Lower lobe of right lung (tissue), 2 donors: ENCODE measurements around the gene PRKCZ. TPM values are rescaled to one million over a fixed set of nuclear protein-coding genes. Genes with fewer than 3 reads are reported as not detected.

Experiments
- ATAC-seq, 2 donors: fragments of 200-7000 bp; cut with Tn5 transposase; one replicate each; pipeline ENCODE4 v1.9.1; 2020 to 2022; ENCODE audit warnings: mild to moderate bottlenecking in 2 of 2, moderate library complexity in 2 of 2
- DNase-seq: peaks from one replicate; pipeline ENCODE4 v3.0.0-alpha.2; 2020
- H3K27ac ChIP-seq: fragments of 200-600 bp; one replicate; pipeline ENCODE4 v1.8.0; 2022
- H3K27me3 ChIP-seq: fragments of 200-600 bp; one replicate; pipeline ENCODE4 v1.8.0; 2022; ENCODE audit warnings: low read depth
- H3K36me3 ChIP-seq: fragments of 200-600 bp; one replicate; pipeline ENCODE4 v1.8.0; 2022; ENCODE audit warnings: mild to moderate bottlenecking
- H3K4me1 ChIP-seq: fragments of 200-600 bp; one replicate; pipeline ENCODE4 v1.8.0; 2022
- H3K4me3 ChIP-seq: fragments of 200-600 bp; one replicate; pipeline ENCODE4 v1.8.0; 2022; ENCODE audit warnings: mild to moderate bottlenecking
- H3K9me3 ChIP-seq: fragments of 200-600 bp; one replicate; pipeline ENCODE4 v1.8.0; 2022
- intact Hi-C: fragments of 100-400 bp; cut with DNase I; formaldehyde crosslinking; loops from one replicate; pipeline ENCODE4 v1.11.0; 2022
- total RNA-seq: library from RNA; stranded (reverse); fragmentation: NEBNext Ultra II Directional; extraction: Animal tissue kit (Norgen Biotek cat#: 25700); gene quantifications from one replicate; pipeline ENCODE4 v1.2.1, GENCODE V29; 2021
- TF ChIP-seq, protein P1 (sequence below): fragments of 200-600 bp; IDR thresholded peaks from one replicate; pipeline ENCODE4 v1.8.0; 2022; ENCODE audit warnings: antibody characterized with exemption, mild to moderate bottlenecking
- donor health status: DM: no; HTN: yes; CAD: no; lungs with severe emphysema.

Gene PRKCZ
- total RNA-seq, 1 donor from 2014 or later = 97.6 TPM

DNA sequence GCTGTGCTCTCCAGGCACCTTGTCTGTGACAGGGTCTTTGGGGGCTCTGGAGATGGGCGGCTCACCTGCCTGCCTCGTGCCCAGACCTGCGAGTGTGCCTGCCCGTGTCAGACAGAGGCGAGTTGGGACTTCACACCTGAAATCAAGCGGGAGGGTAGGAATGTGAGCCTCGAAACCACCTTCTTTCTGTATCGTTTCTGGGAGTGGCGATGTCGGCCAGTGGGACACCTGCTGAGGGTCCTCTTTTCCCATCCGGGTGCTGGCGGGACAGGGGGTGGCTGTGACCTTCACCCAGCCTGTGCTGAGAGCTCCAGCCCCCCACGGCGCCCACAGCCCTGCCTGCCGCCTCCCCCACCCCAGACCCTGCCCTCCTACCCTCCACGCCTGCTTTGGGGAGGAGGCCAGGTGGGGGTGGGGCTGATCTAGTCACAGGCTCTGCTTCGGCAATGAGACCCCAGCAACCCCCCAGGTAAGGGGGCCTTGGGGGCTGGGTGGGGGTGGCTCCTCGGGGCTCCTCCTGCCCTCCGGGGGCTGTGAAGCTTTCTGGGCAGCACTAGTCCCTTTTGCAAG, 160.0 kb downstream of the PRKCZ start:
- no peaks in the 10 kb centered on the region for H3K9me3 ChIP-seq
- H3K36me3 ChIP-seq = no peaks in the 10 kb centered on the region
- H3K4me1 ChIP-seq = peaks cover 80% of the 10 kb centered on the region
- TF ChIP-seq, protein P1, sequence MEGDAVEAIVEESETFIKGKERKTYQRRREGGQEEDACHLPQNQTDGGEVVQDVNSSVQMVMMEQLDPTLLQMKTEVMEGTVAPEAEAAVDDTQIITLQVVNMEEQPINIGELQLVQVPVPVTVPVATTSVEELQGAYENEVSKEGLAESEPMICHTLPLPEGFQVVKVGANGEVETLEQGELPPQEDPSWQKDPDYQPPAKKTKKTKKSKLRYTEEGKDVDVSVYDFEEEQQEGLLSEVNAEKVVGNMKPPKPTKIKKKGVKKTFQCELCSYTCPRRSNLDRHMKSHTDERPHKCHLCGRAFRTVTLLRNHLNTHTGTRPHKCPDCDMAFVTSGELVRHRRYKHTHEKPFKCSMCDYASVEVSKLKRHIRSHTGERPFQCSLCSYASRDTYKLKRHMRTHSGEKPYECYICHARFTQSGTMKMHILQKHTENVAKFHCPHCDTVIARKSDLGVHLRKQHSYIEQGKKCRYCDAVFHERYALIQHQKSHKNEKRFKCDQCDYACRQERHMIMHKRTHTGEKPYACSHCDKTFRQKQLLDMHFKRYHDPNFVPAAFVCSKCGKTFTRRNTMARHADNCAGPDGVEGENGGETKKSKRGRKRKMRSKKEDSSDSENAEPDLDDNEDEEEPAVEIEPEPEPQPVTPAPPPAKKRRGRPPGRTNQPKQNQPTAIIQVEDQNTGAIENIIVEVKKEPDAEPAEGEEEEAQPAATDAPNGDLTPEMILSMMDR = no peak
- H3K4me3 ChIP-seq = no peak overlapping the region
- intact Hi-C loops = no loop called here
- peak overlapping the region; percentile 84 for H3K27ac ChIP-seq
- no peaks in the 10 kb centered on the region for H3K27me3 ChIP-seq
- DNase-seq = no peak
- ATAC-seq = no peak

DNA sequence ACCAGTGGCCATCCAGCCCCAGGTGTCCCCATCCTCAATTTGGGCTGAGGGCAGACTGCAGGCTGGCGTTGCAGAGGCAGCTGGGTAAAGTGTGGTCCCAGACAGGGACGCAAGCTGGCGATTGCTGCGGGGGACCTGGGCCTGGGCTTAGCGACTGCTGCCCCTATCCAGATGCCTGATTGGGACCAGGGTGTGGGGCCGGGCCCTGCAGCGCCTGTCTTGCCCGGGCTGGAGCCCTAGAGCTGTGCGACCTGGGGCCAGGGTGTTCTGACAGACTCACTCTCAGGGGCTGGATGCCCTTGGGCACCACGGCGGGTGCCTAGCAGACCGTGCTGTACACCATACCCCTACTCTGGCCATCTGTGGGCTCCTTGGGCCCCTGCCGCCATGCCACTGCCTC, 160.6 kb downstream of the PRKCZ start:
- Histone ChIP-seq H3K27me3 (no peaks in the 10 kb centered on the region), H3K27ac (peak overlapping the region; percentile 15), H3K4me1 (peaks cover 74% of the 10 kb centered on the region), H3K36me3 (no peaks in the 10 kb centered on the region), H3K9me3 (no peaks in the 10 kb centered on the region), H3K4me3 (no peak overlapping the region)
- no peak for DNase-seq
- intact Hi-C loops = no loop called here
- no peak for ATAC-seq
- TF ChIP-seq, protein P1 = no peak

DNA sequence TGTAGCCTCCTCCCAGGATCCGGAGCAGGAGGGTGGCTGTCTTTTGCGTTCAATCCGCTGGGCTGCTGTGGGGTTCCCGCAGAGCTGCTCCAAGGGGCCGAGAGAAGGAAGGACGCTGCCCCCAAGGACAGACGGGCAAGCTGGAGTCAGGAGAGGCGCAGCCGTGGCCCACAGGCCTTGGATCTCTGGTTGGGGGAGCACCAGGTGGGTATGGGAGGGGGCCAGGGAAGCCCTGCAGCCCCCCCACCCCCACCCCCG, 162.0 kb downstream of the PRKCZ start:
- Histone ChIP-seq H3K4me3 (peak overlapping the region; percentile 43), H3K27me3 (no peaks in the 10 kb centered on the region), H3K27ac (peak overlapping the region; percentile 97), H3K9me3 (no peaks in the 10 kb centered on the region), H3K36me3 (no peaks in the 10 kb centered on the region), H3K4me1 (peaks cover 60% of the 10 kb centered on the region)
- DNase-seq (peak; percentile 56), ATAC-seq (peak in 1 of 2 donors; percentile 1)
- intact Hi-C loops = no loop called here
- TF ChIP-seq, protein P1 = no peak

DNA sequence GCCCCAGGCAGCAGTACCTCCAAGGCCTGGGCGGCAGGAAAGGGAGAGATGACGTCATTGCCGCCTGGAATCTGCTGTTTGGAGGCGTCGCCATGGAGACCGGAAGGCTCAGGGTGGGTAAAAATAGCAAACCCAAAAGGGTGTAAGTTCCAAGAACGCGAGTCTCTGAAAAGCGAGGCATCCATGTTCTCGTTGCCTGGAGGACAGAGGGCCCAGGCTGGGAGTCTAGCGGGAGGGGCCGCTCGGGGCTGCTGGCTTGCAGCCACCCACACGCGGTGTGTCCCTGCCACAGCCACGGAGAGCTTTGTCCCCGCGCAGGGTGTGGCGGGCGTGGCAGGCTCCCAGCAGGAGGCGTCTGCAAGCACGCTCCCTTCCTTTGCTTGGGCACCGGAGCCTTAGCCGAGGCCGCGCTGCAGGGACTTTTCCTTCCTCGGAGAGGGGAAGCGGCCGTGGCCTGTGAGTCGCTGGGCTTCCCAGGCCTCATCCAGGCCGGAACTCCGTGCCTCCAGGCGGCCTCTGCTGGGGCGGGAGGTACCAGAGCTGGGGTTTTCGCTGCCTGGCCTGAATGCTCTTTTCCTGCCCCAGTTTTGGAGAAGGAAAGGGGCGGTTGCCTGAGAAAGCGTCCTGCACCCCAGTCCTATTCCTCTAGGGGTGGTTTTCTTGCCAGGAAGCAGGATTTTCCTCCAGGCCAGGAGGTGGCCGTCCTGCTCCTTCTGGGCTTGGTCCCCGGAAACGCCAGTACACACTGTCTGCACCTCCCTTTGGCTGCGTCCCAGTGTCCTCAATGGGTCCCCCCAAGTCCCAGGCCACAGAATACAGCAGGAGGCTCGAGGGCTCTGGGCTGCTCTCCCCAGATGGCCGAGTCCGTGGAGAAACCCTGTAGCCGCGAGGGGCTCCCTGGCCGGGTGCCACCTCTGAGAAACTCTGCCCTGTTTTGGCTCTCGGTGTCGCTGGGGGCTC, 162.6 kb downstream of the PRKCZ start:
- peaks cover 54% of the 10 kb centered on the region for H3K4me1 ChIP-seq
- peak; percentile 92 for DNase-seq
- H3K27ac ChIP-seq = peak overlapping the region; percentile 97
- no peaks in the 10 kb centered on the region for H3K9me3 ChIP-seq
- TF ChIP-seq, protein P1 = peak; percentile 42
- peak overlapping the region; percentile 43 for H3K4me3 ChIP-seq
- H3K36me3 ChIP-seq = no peaks in the 10 kb centered on the region
- ATAC-seq = peak; percentile 75 to 79
- H3K27me3 ChIP-seq = no peaks in the 10 kb centered on the region
- intact Hi-C loops = no loop called here

DNA sequence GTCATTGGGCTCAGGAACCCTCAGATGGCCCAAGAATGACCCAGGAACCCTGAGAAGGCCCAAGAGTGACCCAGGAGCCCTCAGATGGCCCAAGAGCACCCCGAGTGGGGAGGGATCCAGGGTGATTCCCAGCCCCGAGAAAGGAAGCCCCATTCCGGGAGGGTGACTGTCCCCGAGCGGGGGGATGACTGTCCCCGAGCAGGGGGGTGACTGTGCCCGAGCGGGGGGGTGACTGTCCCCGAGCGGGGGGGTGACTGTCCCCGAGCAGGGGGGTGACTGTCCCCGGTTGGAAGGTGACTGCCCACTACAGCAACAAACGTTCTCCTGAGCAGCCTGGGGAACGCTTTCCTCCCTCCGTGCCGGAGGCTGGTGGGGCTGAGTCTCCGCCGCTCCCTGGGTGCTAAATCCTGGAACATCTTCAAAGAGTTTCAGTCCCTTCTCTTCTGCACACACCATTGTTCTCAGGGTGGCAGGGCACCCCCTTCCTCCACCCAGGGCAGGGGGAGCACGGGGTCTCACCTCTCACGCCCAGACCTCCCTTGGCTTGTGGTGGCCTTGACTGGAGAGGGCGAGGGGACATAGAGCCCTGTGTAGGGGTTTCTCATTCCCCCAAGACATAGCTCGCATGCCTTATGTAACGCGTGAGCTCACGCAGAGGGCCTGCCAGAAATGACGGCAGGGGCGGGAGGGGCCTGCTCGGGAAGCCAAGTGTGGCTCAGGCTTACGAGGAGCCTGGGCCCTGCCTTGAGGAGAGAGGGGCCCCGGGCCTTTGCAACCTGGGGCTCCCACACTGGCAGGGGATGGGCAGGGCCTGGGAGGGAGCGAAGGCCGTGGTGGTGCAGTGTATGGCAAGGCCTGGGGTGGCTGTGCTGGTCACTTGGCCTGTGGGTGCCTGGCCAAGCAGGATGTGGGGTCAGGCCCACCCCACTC, 163.6 kb downstream of the PRKCZ start:
- peak overlapping the region; percentile 43 for H3K4me3 ChIP-seq
- H3K9me3 ChIP-seq = no peaks in the 10 kb centered on the region
- peak; percentile 81 for DNase-seq
- TF ChIP-seq, protein P1 = no peak
- no peaks in the 10 kb centered on the region for H3K36me3 ChIP-seq
- no peaks in the 10 kb centered on the region for H3K27me3 ChIP-seq
- intact Hi-C loops = no loop called here
- peak; percentile 65 to 78 for ATAC-seq
- peaks cover 44% of the 10 kb centered on the region for H3K4me1 ChIP-seq
- H3K27ac ChIP-seq = peak overlapping the region; percentile 97
